B cell (primary cell): Measurements from ENCODE around the gene MARK2.

Source experiments
- CTCF ChIP-seq: fragments of 200-600 bp; IDR thresholded peaks from one replicate; pipeline ENCODE4 v1.8.0; 2022; ENCODE audit warnings: antibody characterized with exemption, mild to moderate bottlenecking
- EZH2 ChIP-seq: IDR thresholded peaks from 2 replicates; pipeline ENCODE4 v1.6.1; 2012; ENCODE audit warnings: borderline replicate concordance, low read depth, mild to moderate bottlenecking, moderate library complexity, low read length; ENCODE audit not compliant: insufficient read depth, poor library complexity, severe bottlenecking

GRCh38 chr11:63846897-63847296, 8.0 kb downstream of the MARK2 start:
- TF ChIP-seq CTCF (no peak), EZH2 (no peak)
